ENCODE data around the gene RAB8A. TPM values are rescaled to one million over a fixed set of nuclear protein-coding genes. Genes with fewer than 3 reads are reported as not detected.

The RAB8A gene
- total and polyA plus RNA-seq, 2 of the 8 experiments (the other 6 are each of a cell fraction or from before 2014, with no cell fraction given): 65.8 to 97.0 TPM

- FAIRE-seq: no peak
- H3K27ac ChIP-seq (ENCODE audit: low read depth, low read length): no peak overlapping the region
- CTCF ChIA-PET (ENCODE audit: partially characterized antibody): no interaction called here
- no peak for TF ChIP-seq POLR2AphosphoS5 (IDR thresholded peaks at IDR 0.05; ENCODE audit: low read depth, low read length)
- no peak for TF ChIP-seq EZH2 (IDR thresholded peaks at IDR 0.05; ENCODE audit: low read depth, low read length, severe bottlenecking)
- no peak for TF ChIP-seq SAP30 (IDR thresholded peaks at IDR 0.05; ENCODE audit: insufficient read depth, insufficient replicate concordance, low read length)
- no peak for TF ChIP-seq SP4 (IDR thresholded peaks at IDR 0.05; ENCODE audit: low read length)
- no peak for TF ChIP-seq BACH1 (IDR thresholded peaks at IDR 0.05; ENCODE audit: low read length)
- no peak for TF ChIP-seq PHF8 (conservative IDR thresholded peaks at IDR 0.05; ENCODE audit: low read depth, low read length)
- no peak for TF ChIP-seq RXRA (IDR thresholded peaks at IDR 0.05; ENCODE audit: insufficient read depth, low read depth, low read length)
- TF ChIP-seq BCL11A (IDR thresholded peaks at IDR 0.05; ENCODE audit: low read depth in 2 of 2, low read length in 2 of 2): no peak
- TF ChIP-seq HDAC6 (IDR thresholded peaks at IDR 0.05; ENCODE audit: low read depth, low read length): no peak
- no peak for TF ChIP-seq TEAD4 (IDR thresholded peaks at IDR 0.05; ENCODE audit: low read depth, low read length)
- TF ChIP-seq, protein P1, sequence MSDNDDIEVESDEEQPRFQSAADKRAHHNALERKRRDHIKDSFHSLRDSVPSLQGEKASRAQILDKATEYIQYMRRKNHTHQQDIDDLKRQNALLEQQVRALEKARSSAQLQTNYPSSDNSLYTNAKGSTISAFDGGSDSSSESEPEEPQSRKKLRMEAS (IDR thresholded peaks at IDR 0.05): no peak
- no peak for TF ChIP-seq TAF7 (optimal IDR thresholded peaks at IDR 0.05; ENCODE audit: borderline replicate concordance, low read depth, low read length)
- TF ChIP-seq BRCA1 (IDR thresholded peaks at IDR 0.05; ENCODE audit: low read depth, low read length): no peak
- no peak for TF ChIP-seq E2F6 (IDR thresholded peaks at IDR 0.05)
These were observed 13.3 kb downstream of the RAB8A start for GRCh38 chr19:16124953-16125352.

More at GRCh38 chr19:16124953-16125352, 13.3 kb downstream of the RAB8A start:
- H3K9ac ChIP-seq (replicated peaks in 1 of 4; ENCODE audit: extremely low read depth in 1 of 4, low read depth in 3 of 4, low read length in 3 of 4): no peak overlapping the region
- H3K27me3 ChIP-seq (replicated peaks in 1 of 4; ENCODE audit: control insufficient read depth in 3 of 4, extremely low read depth in 1 of 4, insufficient read depth in 3 of 4, low read length in 3 of 4): no peaks in the 10 kb centered on the region
- H2BK12ac ChIP-seq (ENCODE audit: low read depth, low read length): no peak overlapping the region
- no peaks in the 10 kb centered on the region; the same call in 1 of the 2 replicates for H3K79me1 ChIP-seq (ENCODE audit: low read depth, low read length)
- no peak overlapping the region for H4K8ac ChIP-seq (ENCODE audit: extremely low read depth, insufficient read depth, low read length)
- peaks cover 36 to 75% (median 60%) of the 10 kb centered on the region in 4 experiments for H3K36me3 ChIP-seq (ENCODE audit: control insufficient read depth in 2 of 4, insufficient read depth in 4 of 4, low read length in 3 of 4)
- H2BK120ac ChIP-seq (replicated peaks; ENCODE audit: low read depth, low read length): no peak overlapping the region
- no peak overlapping the region for H3K23ac ChIP-seq (ENCODE audit: insufficient read length)
- no peak overlapping the region for H2AFZ ChIP-seq (ENCODE audit: low read length)
- no peak overlapping the region for H3K4me2 ChIP-seq (ENCODE audit: insufficient read depth in 1 of 2, low read depth in 2 of 2, low read length in 2 of 2)
- H4K5ac ChIP-seq (ENCODE audit: insufficient read length, low read depth, low read length): no peak overlapping the region
- no peaks in the 10 kb centered on the region for H3K4me1 ChIP-seq (replicated peaks in 1 of 4; ENCODE audit: control insufficient read depth in 3 of 4, insufficient read depth in 4 of 4, low read length in 3 of 4)
- H2BK5ac ChIP-seq (ENCODE audit: low read depth, low read length): no peak overlapping the region
- no peak overlapping the region for H3K18ac ChIP-seq (ENCODE audit: extremely low read depth, low read length)
- H4K20me1 ChIP-seq (replicated peaks in 1 of 2; ENCODE audit: control insufficient read depth in 1 of 2, insufficient read depth in 2 of 2, low read length in 2 of 2): peaks cover 3 to 16% of the 10 kb centered on the region in 2 experiments
- no peaks in the 10 kb centered on the region for H3K23me2 ChIP-seq (ENCODE audit: low read depth, low read length)
- H3K79me2 ChIP-seq (ENCODE audit: control insufficient read depth in 1 of 2, insufficient read depth in 2 of 2, low read length in 2 of 2): no peaks in the 10 kb centered on the region
- H3K4me3 ChIP-seq (ENCODE audit: extremely low read depth in 1 of 4, insufficient read depth in 2 of 4, low read depth in 3 of 4, low read length in 4 of 4): no peak overlapping the region
- POLR2A ChIA-PET (ENCODE audit: partially characterized antibody): interaction anchor here (2.0 kb wide), 1 partner anchor 9 kb away, joined by 7 read pairs; no protein-coding TSS in a partner anchor
- no peak overlapping the region for H3K4ac ChIP-seq (replicated peaks; ENCODE audit: insufficient read length, low read depth, low read length)
- no peak overlapping the region for H2BK20ac ChIP-seq (ENCODE audit: low read length)
- no peaks in the 10 kb centered on the region for H3K9me3 ChIP-seq (ENCODE audit: insufficient read depth in 2 of 2, low read depth in 1 of 2, low read length in 1 of 2)
- no peak for DNase-seq (ENCODE audit: low read depth in 1 of 2, low spot score in 2 of 2)
- no peak overlapping the region for H4K91ac ChIP-seq (replicated peaks; ENCODE audit: insufficient read length, low read length)
- WGBS, 2 experiments (ENCODE audit: extremely low coverage in 1 of 2, insufficient coverage in 1 of 2, insufficient read length in 1 of 2, insufficient replicate concordance in 2 of 2, low coverage in 1 of 2, low lambda C conversion rate in 2 of 2, missing lambda C conversion rate in 1 of 2): 96% methylated on average over 10 of the region's 14 CpGs; no CpG with 5 or more reads in 1 of the 2 experiments
- no peak overlapping the region for H2BK15ac ChIP-seq (ENCODE audit: low read length)
- H3K56ac ChIP-seq (replicated peaks; ENCODE audit: insufficient read length, low read depth, low read length): no peak overlapping the region
- no peak overlapping the region for H2AK5ac ChIP-seq (ENCODE audit: low read depth, low read length)
- no peak overlapping the region for H3K14ac ChIP-seq (ENCODE audit: insufficient read length)

Measured in H1 (cell line).